ENCODE measurements around the gene FADS3.

FADS3 gene

DNA sequence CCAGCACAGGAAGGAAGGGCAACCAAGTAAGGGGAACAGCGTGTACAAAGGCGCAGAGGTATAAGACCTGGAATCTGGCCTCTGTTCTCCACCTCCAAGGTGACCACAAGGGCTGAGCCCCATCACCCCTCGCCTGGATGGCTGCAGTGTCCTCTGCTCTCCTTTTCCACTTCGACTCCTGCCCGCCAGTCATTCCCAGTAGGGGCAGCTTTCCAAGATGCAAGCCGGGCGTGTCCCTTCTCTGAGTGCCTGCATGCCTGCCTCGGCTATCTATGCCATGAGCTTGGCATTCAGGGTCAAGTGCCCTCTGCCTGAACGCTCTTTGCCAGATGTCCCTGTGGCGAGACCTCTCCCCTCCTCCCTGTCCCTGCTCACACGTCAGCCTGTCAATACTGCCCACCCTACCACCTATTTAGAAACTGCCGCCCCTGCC lies 17.0 kb downstream of the FADS3 start:
- DNase-seq: no peak

DNA sequence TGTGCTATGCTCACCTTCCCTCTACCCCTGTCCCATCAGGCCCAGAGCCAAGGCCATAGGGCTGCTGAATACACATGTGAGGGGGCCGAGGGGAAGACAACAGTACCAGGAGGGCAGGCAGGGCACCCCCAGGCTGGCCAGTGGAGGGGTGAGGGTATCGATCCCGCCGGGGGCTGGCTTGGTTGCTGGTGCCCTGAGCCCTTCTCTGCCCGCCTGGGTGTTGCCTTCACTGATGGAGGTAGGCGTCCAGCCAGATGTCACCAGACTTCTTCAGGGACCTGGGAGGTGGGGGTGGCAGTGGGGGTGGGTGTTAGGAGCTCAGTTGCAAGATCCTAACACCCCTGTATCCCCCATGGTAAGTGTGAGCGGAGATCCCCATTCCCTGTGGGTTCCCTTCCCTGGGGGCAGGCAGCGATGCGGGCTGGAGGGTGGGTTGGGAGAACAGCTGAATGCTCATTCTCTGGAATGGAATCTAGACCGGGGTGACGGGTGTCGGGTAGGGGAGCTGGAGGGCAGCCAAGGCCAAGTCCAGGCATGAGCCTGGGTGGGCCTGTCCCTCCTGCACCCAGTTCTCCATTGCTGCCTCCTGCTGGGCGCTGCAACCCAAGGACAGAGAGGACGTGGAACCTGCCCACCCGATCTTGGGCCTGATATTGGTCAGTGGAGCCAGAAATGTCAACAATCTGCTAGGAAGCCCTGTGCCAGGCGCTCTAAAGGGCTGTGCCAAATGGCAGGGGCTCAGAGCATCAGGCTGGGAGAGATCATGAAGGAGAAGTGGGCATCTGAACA lies 17.6 kb downstream of the FADS3 start:
- DNase-seq: no peak

DNA sequence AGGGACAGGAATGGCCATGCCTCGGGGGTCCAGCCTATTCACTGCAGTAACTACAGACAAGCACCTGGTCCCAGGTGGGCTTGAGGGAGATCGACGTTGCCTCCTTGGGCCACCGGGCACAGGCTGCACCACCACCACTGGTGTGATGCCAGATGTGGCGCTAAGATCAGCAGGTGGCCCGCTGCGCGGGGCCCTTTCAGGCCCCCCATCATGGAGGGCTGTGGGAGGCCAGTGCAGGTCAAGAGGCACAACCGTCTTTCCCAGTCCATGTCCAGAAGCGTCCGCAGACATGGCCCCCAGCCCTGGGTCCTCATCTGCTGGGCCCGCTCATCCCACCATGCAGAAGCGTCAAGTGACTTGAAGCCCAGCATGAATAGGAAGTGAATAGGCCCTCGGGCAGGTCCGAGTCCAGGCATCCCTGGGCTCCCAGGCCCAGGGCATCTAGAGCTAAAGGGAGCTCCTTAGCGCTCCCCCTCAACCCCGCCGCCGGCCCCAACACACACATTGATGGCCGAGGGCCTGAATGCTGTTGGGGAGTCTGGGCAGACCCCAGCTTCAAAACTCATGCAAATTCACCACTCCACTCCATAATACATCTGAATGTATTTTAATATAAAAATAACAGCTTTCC lies 18.3 kb downstream of the FADS3 start:
- DNase-seq: no peak

DNA sequence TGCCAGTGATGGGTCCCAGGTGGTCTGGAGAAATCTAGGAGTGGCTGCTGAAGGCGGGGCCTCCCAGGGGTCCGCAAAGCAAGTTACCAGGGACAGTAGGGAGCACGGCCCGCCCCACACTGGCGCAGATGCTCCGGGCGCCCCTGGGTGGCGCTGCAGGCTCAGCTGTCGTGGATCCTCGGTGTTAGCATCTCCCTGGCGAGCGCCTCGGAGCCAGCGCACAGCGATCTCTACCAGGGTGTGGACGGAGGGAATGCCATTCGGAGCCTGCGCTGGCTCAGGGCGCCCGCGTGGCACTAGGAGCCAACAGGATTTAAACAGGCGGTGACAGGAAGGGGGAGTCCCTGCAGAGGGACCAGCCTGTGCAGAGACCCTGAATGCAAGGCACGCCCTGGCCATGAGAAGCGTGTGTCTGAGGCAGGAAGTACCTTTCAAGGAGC lies 20.2 kb downstream of the FADS3 start:
- peak; percentile 46 for DNase-seq

DNA sequence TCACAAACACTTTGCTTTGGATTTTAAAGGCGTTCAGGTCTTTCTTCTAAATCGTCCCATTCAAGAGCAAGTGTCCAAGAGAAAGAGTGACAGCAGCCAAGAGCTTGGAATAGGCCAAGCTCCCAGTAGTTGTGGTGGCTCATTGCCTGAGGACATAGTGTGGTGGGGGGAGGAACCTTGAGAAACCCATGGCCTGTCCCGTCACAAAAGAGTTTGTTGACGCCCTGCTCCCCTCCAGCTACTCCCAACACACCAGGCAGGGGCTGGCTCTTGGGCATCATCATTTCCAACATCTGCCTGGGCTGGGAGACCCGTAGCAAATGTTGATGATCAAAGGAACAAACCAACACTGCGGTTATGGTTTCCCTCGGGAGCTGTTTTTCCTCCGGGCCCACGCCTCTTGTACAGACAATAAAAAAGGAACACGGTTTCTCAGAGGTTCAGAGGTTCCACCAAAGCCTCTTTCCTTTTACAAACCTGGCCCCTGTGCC lies 20.8 kb downstream of the FADS3 start:
- no peak for DNase-seq

DNA sequence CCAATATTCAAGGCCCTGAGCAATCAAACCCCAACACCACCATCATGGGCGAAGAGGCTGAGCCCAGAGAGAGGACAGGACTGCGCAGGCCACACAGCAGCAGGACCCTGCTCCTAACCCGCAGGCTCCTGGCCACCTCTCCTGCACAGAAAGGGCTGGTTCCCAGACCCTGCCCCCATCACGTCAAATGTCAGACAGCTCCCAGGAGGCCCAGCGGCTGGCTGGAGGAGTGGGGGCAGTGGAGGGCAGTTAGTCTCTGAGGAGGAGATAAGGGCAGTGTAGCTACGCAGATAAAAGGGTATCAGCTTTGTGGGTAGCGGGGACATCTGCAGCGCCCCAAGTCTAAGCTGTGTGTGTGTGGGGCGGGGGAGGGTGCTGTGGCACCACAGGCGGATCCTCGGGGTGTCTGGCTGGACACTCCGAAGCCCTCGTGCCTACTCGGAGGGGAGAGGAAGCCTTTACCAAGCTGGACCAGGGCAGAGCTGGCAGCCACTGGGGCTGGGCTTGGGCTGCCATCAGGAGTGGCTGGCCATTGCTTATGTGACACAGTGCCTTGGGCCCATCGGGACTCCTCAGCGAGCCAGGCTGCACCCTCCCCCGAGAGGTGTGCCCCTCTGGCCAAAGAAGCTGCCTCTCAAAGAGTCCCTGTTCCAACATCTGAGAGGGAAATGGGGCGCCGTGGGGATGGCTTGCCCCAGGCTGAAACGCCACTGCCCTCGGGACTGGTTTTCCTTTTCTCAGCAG lies 21.5 kb downstream of the FADS3 start:
- DNase-seq: no peak

DNA sequence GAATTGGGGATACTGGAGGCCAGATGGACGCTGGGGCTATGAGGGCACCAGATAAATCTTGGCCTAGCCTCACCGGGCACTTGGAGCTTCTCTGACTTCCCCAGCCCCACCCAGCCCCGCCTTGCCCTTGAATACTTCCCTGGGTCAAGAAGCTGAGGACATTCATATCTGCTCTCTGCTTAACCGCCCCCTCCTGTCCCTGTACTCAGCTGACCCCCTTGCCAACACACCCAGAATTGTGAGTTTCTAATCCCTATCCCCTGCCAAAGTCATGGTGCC lies 22.0 kb downstream of the FADS3 start:
- DNase-seq: no peak

DNA sequence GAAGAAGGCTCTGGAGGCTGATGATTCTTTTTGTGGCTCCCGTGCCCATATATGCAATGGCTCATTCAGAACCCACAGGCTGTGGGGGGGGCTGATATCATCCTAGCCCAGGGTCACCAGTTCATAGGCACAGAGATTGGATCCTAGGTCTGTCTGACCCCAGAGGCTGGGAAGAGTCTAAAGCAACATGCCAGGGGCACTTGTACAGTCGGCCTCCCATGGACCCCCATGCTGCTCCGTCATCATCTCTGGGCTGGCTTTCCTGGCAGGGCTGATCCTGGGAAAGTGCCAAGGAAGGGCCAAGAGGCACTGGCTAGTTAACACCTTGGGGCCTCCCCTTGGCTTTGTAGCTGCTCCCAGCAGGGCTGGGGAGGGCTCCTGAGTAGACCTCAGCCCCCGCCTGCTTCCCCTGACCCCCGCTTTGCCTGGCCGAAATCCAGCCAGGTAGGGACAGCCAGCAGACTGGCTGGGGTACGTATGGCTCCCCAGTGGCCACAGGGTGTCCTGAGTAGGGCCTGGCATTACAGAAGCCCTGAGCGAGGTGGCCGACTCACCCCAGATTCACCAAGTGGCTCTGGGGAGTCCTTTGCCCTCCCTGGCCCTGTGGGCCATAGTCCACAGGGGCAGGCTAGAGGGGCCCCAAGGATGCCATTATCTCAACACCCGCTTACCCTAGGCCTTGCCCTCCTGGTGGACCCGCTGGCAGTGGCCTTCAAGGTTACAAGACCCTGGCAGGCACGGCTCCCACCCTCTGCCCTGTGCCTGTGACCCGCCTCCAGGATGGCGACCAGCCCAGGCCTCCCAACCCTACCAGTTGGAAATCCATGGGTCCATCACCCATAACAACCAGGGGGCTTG lies 22.5 kb downstream of the FADS3 start:
- no peak for DNase-seq

DNA sequence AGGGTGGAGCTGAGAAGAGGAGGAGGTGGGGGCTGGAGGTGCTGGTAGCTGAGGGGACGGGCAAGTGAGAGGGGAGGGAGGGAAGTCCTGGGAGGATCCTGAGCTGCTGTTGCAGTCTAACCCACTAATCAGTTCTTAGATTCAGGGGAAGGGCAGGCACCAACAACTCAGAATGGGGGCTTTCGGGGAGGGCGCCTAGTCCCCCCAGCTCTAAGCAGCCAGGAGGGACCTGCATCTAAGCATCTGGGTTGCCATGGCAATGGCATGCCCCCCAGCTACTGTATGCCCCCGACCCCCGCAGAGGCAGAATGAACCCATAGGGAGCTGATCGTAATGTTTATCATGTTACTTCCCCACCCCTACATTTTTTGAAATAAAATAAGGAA lies 24.4 kb downstream of the FADS3 start:
- DNase-seq: no peak

DNA sequence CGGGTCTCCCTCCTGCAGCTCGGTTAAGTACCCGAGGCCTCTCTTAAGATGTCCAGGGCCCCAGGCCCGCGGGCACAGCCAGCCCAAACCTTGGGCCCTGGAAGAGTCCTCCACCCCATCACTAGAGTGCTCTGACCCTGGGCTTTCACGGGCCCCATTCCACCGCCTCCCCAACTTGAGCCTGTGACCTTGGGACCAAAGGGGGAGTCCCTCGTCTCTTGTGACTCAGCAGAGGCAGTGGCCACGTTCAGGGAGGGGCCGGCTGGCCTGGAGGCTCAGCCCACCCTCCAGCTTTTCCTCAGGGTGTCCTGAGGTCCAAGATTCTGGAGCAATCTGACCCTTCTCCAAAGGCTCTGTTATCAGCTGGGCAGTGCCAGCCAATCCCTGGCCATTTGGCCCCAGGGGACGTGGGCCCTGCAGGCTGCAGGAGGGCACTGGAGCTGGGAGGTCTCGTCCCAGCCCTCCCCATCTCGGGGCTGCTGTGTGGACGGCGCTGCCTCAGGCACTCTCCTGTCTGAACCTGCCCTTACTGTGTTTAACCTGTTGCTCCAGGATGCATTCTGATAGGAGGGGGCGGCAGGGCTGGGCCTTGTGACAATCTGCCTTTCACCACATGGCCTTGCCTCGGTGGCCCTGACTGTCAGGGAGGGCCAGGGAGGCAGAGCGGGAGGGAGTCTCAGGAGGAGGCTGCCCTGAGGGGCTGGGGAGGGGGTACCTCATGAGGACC lies 25.0 kb downstream of the FADS3 start:
- DNase-seq: no peak

DNA sequence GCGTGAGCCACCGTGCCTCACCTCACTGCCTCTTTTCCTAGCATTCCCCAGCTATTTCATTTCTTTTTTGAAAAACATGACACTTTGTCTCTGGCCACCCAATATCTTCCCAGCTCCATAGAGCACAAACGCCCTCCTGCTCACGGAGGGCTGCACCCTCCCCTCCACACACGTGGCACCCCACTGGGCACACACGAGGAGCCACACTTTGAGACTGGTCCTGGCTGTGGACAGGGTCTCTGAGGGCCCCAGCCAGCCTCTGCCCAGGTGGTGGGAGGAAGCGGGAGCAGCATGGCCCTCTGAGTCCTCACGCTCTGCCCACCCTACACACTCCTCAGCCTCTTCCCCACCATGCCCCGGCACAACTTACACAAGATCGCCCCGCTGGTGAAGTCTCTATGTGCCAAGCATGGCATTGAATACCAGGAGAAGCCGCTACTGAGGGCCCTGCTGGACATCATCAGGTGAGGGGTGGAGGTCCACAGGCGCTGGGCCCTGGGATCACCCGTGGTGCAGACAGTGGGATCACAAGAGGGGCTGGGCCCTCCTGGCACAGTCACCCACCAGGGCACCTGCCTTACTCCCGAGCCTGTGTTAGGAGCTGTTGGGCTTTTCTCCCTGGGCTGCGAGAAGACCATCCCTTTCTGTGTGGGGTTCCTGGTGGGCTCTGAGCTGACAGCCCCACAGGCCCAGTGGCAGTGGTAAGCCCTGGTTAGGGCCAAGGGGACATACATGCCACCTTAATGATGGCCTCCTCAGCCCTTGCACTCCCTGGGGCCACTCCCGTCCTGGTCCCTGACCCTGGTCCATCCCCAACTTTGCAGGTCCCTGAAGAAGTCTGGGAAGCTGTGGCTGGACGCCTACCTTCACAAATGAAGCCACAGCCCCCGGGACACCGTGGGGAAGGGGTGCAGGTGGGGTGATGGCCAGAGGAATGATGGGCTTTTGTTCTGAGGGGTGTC lies 26.2 kb downstream of the FADS3 start:
- DNase-seq: no peak

DNA sequence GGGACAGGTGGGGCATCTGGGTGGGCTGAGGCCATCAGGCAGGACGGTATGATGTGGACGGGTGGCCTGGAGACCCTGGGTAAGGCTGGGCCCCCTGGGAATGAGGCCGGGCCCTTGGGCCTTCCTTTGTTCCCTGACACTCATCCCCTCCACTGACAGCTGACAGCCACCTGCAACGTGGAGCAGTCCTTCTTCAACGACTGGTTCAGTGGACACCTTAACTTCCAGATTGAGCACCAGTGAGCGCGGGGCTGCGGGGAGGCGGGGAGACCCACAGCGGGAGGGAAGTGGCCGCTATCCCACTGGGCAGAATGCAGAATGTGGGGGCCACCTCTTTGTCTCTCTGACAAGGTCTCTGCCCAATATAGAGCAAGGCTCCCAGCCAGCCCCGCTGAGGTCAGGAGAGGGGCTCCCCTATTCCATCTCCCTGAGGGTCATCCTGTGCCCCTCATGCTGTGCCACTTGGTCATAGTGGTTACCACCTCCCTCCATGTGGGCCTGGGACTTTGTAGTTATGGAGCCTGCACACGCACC lies 27.7 kb downstream of the FADS3 start:
- no peak for DNase-seq

DNA sequence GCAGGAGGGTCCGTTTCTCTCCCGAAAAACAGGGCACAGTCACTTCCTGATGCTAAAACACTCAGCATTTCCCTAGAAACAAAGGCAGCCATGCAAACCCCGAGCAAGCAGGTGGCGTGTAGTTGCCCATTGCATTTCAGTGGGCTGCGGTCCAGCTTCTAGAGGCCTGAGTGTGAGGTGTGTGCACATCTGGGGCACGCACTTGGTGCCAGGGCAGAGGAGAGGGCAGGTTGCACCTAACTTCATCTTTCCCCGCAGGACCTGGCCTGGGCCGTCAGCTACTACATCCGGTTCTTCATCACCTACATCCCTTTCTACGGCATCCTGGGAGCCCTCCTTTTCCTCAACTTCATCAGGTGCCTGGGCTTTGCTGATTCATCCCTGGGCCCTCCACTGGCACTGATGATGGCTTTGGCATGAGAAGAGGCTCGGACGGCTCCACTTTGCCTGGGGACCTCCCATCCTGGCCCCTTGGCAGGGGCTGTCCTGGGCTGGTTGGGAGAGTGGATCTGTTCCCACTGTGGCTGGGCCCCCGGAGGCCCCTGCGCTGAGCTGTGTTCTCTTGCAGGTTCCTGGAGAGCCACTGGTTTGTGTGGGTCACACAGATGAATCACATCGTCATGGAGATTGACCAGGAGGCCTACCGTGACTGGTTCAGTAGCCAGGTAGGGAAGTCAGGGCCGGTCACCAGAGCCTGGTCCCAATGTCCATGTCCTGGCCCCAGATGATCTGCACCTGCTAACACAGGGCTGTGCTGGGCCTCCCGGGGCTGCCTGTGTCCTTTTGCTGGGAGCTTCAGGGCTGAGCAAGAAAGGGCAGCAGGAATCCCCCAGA lies 28.4 kb downstream of the FADS3 start:
- DNase-seq: no peak

DNA sequence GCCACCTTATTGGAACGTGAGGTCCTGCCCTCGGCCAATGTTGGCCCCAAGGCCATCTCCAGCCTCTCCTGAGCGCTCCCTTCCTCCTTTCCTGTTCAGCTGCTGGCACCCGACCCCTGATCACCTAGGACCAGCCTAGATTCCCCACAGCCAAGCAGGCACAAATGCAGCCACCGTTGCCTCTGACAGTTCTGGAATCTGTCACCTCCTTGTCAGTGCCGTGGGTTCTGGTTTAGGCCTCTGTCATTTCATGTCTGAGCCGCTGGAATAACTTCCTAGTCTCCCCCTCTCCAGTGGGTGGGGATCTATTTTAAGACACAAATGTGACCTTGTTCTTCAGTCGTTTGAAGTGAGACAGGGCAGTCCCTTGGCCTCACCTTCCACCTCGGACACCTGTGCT lies 29.7 kb downstream of the FADS3 start:
- no peak for DNase-seq

DNA sequence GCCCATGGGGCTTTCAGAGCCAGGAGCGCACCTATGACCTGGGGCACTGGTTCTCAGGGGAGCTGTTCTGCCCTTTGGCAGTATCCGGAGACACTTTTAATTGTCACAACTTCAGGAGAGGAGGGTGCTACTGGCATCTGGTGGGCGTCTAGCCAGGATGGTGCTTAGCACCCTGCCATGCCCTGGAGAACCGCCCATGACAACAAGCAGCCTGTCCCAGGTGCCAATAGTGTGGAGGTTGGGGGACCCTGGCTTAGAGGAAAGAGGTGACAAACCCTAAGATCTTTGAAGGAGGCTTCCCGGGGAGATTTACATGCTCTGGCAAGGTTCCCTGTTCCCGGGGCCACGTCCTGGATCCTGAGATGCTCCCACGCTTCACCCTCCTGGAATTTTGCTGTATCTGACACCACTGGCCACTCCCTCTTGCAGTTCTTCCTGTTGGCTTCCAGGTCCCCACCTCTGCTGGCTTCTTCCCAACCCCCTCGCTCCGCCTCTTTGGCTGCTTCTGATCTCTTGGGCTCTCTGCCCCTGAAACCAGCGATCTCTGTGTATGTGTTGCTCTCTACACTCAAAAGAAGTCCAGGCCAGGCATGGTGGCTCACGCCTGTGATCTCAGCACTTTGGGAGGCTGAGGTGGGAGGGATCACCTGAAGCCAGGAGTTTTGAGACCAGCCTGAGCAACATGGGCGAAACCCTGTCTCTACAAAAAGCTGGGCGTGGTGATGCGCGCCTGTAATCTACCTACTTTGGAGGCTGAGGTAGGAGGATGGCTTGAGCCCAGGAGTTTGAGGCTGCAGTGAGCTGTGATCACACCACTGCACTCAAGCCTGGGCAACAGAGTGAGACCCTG lies 31.1 kb downstream of the FADS3 start:
- DNase-seq: no peak

DNA sequence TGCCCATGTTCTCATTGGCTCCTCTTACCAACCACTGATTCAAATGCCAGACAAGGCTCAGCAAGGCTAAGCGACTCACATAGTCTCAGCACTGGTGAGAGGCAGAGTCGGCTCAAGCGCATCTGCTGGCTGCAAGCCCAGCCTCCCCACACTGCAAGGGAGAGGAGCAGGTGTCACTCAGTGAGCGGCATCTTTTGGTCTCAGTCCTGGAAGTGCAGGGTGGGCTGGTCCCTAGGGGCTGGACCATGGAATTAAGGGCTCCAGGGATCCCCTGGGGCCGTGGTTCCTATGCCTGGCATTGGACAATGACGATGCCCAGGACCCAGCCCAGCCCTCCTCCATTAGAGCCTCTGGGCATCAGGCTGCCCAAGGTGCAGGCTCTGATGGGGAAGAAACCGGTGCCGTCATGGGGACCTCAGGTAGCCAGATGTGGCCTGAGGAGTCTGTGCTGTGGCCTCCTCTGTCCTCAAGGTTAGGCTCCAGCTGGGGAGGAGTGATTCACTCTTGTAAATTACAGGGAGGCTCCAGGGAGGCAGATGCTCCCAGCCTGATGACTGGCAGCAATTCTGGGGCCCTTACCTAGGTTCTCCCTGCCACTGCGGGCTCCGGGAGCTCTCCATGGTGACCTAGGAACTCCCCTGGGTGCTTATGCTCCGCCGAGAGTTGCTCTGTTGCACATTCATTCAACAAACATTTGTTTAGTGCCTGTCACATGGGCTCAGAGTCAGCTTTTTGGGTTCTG lies 35.2 kb downstream of the FADS3 start:
- DNase-seq: no peak

DNA sequence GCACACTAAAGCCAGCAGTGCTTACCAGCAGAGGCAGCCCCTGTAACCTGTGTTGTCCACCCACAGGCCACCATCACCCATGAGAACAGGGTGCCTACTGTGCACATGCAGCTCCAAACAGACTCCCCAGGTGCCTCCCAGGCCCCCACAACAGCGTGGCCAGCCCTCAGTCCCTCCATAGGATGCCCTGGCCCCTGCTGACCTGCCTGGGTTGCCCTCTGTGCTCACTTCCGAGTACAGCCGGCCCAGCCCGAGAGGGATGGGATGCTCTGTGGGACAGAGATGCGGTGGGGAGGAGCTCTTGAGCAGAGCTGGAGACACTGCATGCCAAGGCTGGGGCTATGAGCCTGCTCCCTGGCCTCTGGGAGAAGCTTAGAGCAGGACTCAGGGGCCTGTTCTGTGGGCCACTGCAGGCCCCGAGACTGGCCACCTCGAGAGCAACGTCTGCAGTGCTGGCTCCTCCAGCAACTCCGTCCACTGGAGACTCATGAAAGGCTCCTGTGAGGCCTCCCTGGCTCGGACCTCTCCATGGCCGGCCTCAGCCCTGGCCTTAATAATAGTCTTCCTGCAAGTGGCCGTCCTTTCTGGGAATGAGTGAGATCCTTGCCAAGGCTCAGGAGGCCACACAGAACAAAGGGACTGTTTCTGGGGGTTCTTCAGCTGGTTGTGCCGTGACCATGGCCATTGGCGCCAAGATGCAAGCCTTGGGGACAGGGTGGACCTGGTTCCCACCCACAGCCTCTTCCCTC lies 36.2 kb downstream of the FADS3 start:
- no peak for DNase-seq
